Measurements from ENCODE around the gene SDK2.

Gene SDK2

GRCh38 chr17:73340093-73340596 is 304.1 kb downstream of the SDK2 start:
- H3K4me3 ChIP-seq (ENCODE audit: low read depth, low read length) = no peak overlapping the region
- TF ChIP-seq, protein P1, sequence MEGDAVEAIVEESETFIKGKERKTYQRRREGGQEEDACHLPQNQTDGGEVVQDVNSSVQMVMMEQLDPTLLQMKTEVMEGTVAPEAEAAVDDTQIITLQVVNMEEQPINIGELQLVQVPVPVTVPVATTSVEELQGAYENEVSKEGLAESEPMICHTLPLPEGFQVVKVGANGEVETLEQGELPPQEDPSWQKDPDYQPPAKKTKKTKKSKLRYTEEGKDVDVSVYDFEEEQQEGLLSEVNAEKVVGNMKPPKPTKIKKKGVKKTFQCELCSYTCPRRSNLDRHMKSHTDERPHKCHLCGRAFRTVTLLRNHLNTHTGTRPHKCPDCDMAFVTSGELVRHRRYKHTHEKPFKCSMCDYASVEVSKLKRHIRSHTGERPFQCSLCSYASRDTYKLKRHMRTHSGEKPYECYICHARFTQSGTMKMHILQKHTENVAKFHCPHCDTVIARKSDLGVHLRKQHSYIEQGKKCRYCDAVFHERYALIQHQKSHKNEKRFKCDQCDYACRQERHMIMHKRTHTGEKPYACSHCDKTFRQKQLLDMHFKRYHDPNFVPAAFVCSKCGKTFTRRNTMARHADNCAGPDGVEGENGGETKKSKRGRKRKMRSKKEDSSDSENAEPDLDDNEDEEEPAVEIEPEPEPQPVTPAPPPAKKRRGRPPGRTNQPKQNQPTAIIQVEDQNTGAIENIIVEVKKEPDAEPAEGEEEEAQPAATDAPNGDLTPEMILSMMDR (IDR thresholded peaks at IDR 0.05; ENCODE audit: borderline replicate concordance, insufficient read depth, low read depth, low read length) = no peak

GRCh38 chr17:73338566-73339197 is 305.6 kb downstream of the SDK2 start:
- no peak overlapping the region for H3K4me3 ChIP-seq (ENCODE audit: low read depth, low read length)
- TF ChIP-seq, protein P1 (IDR thresholded peaks at IDR 0.05; ENCODE audit: borderline replicate concordance, insufficient read depth, low read depth, low read length) = no peak

DNA sequence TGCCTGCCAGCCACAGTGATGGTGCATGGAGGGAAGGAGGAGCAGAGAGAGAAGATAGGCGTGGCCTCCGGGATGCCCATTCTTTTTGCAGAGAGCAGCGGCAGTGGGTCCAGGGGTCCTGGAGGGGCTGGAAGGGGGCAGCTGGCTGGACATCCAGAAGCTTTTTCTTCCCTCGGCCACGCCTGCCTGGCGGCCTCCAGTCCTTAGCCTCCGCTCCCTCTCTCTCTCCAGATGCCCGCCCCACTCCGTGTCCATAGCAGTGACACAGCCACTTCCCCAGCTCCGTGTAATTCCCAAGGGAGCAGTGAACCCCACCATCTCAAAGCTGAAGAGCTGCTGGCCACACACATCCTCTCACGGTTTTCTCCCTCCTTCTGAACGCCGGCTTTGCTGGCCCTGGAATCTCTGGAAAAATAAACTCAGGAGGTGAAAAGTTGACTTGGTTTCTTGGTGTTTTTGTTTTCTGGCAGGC is 306.2 kb downstream of the SDK2 start:
- TF ChIP-seq, protein P1 (IDR thresholded peaks at IDR 0.05; ENCODE audit: borderline replicate concordance, insufficient read depth, low read depth, low read length) = no peak
- no peak overlapping the region for H3K4me3 ChIP-seq (ENCODE audit: low read depth, low read length)

- no peak overlapping the region for H3K4me3 ChIP-seq (ENCODE audit: low read depth, low read length)
- TF ChIP-seq, protein P1 (IDR thresholded peaks at IDR 0.05; ENCODE audit: borderline replicate concordance, insufficient read depth, low read depth, low read length) = no peak
Observed at GRCh38 chr17:73337330-73337710, 306.9 kb downstream of the SDK2 start.

- H3K4me3 ChIP-seq (ENCODE audit: low read depth, low read length) = no peak overlapping the region
- TF ChIP-seq, protein P1 (IDR thresholded peaks at IDR 0.05; ENCODE audit: borderline replicate concordance, insufficient read depth, low read depth, low read length) = no peak
Observed at GRCh38 chr17:73336408-73337329, 307.6 kb downstream of the SDK2 start.

DNA sequence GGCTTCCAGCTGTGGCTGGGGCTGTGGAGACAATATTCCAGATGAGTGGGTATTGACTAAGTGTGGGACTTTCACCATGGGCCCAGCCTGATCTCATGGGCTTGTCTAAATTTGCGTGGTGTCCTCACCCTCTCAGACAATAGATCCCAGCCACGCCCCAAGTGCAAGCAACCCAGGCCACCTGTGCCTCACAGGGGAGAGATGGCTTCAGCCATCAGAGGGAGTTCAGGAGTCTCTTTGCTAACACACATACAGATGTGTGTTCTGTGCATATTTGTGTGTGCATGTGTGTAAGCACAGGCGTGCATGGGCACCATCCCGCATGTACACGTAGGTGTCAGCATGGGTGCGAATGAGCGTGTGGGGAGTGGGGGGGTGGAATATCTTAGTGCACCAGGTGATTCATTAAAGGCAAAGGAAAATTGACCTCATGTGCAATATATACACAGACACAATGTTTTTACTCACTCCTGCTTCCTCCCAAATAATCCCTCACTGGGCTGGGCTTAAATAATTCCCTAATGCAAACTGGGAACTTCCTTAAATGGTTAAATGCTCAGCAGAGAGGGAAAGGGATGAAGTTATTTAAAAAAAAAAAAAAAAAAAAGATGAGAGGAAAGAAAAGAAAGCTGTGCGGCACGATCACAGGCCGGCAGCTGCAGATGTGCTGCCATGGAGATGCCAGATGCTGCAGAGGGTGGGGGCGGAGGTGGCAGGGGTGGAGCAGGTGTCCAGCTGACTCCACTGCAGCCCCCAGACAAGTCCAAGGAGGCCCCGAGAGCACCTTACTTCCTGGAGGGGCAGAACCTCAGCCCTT is 308.4 kb downstream of the SDK2 start:
- H3K4me3 ChIP-seq (ENCODE audit: low read depth, low read length) = no peak overlapping the region
- TF ChIP-seq, protein P1 (IDR thresholded peaks at IDR 0.05; ENCODE audit: borderline replicate concordance, insufficient read depth, low read depth, low read length) = no peak

All from GM12875 (cell line).